ENCODE results near the gene IL2RA. TPM values are rescaled to one million over a fixed set of nuclear protein-coding genes. Genes with fewer than 3 reads are reported as not detected.

IL2RA gene
- total and polyA plus RNA-seq, 2 donors (not counting 3 experiments of a cell fraction or from before 2014, with no cell fraction given), result not detected

DNA sequence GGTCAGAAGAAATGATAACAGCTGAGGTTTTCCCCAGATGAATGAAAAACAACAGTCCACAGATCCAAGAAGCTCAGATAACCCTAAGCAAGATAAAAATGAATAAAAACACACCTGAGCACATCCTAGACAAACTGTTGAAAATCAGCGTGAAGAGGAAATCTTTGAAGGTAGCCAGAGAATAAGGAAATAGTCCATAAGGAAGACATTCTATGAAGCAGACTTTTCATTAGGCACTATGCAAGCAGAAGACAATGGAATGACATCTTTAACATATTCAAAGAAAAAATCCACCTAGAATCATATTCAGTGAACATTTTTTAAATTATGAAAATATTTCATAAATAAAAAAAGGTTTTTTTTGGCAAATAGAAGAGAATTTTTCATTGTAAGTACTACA, 69.8 kb downstream of the IL2RA start:
- H3K9me3 ChIP-seq (replicated peaks; ENCODE audit: control insufficient read depth, insufficient read depth, low read length), result no peaks in the 10 kb centered on the region
- no peaks in the 10 kb centered on the region for H3K36me3 ChIP-seq (ENCODE audit: control insufficient read depth in 2 of 2, extremely low read depth in 1 of 2, insufficient read depth in 2 of 2, low read length in 2 of 2)
- DNase-seq (ENCODE audit: low read depth, low spot score) (no peak), FAIRE-seq (no peak)
- no peaks in the 10 kb centered on the region for H3K9me1 ChIP-seq (replicated peaks; ENCODE audit: control insufficient read depth, extremely low read depth, insufficient read depth, low read length)
- dilution Hi-C loops (cut with MboI; ENCODE audit: extremely low pct_ligation_motif_present, low sequenced_read_pairs) (no loop called here), intact Hi-C loops (cut with micrococcal nuclease) (no loop called here)
- no peak overlapping the region for H2AFZ ChIP-seq (ENCODE audit: low read depth, low read length)
- H3K79me2 ChIP-seq (ENCODE audit: control insufficient read depth, insufficient read depth, low read length), result no peaks in the 10 kb centered on the region
- no peaks in the 10 kb centered on the region for H4K20me1 ChIP-seq (replicated peaks; ENCODE audit: control insufficient read depth, extremely low read depth, insufficient read depth, low read length)
- no peak overlapping the region for H3K9ac ChIP-seq (replicated peaks; ENCODE audit: extremely low read depth, insufficient read depth, low read length)
- ChIA-PET POLR2A (no interaction called here), CTCF (no interaction called here)
- no TSS peak for BruUV-seq (replicated peaks)
- no peak for TF ChIP-seq MYC (IDR thresholded peaks at IDR 0.05; ENCODE audit: low read depth, low read length)
- TF ChIP-seq POLR2AphosphoS5 (IDR thresholded peaks at IDR 0.05; ENCODE audit: insufficient read depth, low read depth, low read length), result no peak
- no peak for TF ChIP-seq JUN (IDR thresholded peaks at IDR 0.05; ENCODE audit: borderline replicate concordance, insufficient read depth, insufficient read length, low read depth)
- TF ChIP-seq CTCF (IDR thresholded peaks at IDR 0.05; ENCODE audit: extremely low read depth in 1 of 2, insufficient read depth in 1 of 2, low read depth in 1 of 2, low read length in 2 of 2), result no peak
- no peak for TF ChIP-seq EZH2 (IDR thresholded peaks at IDR 0.05; ENCODE audit: borderline replicate concordance, low read depth, low read length, severe bottlenecking)
- no peak for TF ChIP-seq FOS (IDR thresholded peaks at IDR 0.05; ENCODE audit: borderline replicate concordance, insufficient read depth, low read length)
- no peak for TF ChIP-seq GATA2 (IDR thresholded peaks at IDR 0.05; ENCODE audit: insufficient read depth, insufficient read length, low read depth, low read length)
- TF ChIP-seq POLR2A (IDR thresholded peaks at IDR 0.05; ENCODE audit: low read depth, low read length), result no peak
- no peak for TF ChIP-seq MAX (IDR thresholded peaks at IDR 0.05; ENCODE audit: insufficient read depth, insufficient read length)
- H3K4me2 ChIP-seq (ENCODE audit: insufficient read depth, low read length), result no peak overlapping the region
- H3K27me3 ChIP-seq (ENCODE audit: control insufficient read depth in 2 of 2, insufficient read depth in 2 of 2, low read length in 2 of 2), result peaks cover 2 to 4% of the 10 kb centered on the region in 2 experiments
- no peak overlapping the region for H3K27ac ChIP-seq (ENCODE audit: insufficient read depth, low read depth, low read length)
- no peak overlapping the region for H3K4me3 ChIP-seq (replicated peaks in 1 of 3; ENCODE audit: insufficient read depth in 1 of 3, low read depth in 1 of 3, low read length in 3 of 3)
- no peaks in the 10 kb centered on the region for H3K4me1 ChIP-seq (ENCODE audit: control insufficient read depth, extremely low read depth, insufficient read depth, low read length)

All from endothelial cell of umbilical vein (primary cell).